Measurements from ENCODE around the gene CDH19. TPM values are rescaled to one million over a fixed set of nuclear protein-coding genes. Genes with fewer than 3 reads are reported as not detected.
"Not testable (repeated sequence)": the region's sequence is repeated elsewhere in the genome, so short reads cannot be mapped to it uniquely, and the experiment has no call there.

The CDH19 gene
- total and polyA plus RNA-seq, 9 donors: 0.18 to 3.5 (median 1.8) TPM; not detected in 1

GRCh38 chr18:66495844-66496243 lies 108.0 kb downstream of the CDH19 start:
- TF ChIP-seq EP300 (IDR thresholded peaks at IDR 0.05) (no peak), POLR2A (IDR thresholded peaks at IDR 0.05) (no peak), CTCF (IDR thresholded peaks at IDR 0.05) (no peak)
- no peaks in the 10 kb centered on the region for H3K36me3 ChIP-seq
- no peak overlapping the region for H3K27ac ChIP-seq
- WGBS, 3 donors: 45 to 48% (median 47%) methylated on average over 3 of the region's 3 CpGs
- no peak for DNase-seq
- H3K27me3 ChIP-seq: no peaks in the 10 kb centered on the region
- H3K4me1 ChIP-seq (ENCODE audit: insufficient read depth): no peaks in the 10 kb centered on the region
- H3K9me3 ChIP-seq: no peaks in the 10 kb centered on the region
- intact Hi-C loops (cut with DNase I): no loop called here
- H3K4me3 ChIP-seq: no peak overlapping the region

DNA sequence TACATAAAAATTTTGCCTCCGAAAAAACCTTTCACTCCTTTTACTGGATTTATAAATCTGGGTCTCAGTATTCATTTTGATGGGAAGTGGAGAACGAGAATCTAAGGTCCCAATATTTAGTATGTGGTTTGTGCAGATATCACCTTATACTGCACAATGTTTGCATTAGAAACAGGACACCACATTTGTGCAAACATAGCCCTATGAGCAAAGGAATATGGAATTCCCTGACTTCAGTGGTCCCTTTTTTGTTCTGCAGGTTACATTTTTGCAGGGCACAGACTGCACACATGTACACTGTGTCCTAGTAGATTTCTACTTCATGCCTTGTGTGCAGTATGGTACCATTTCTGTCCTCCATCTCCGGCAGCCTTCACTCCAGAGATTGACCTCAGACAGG lies 130.0 kb downstream of the CDH19 start:
- no peak for TF ChIP-seq POLR2A (IDR thresholded peaks at IDR 0.05)
- TF ChIP-seq EP300 (IDR thresholded peaks at IDR 0.05): no peak
- no peak for TF ChIP-seq CTCF (IDR thresholded peaks at IDR 0.05)
- WGBS, 3 donors: 77 to 86% (median 79%) methylated on average over 3 of the region's 3 CpGs
- H3K27ac ChIP-seq: no peak overlapping the region

DNA sequence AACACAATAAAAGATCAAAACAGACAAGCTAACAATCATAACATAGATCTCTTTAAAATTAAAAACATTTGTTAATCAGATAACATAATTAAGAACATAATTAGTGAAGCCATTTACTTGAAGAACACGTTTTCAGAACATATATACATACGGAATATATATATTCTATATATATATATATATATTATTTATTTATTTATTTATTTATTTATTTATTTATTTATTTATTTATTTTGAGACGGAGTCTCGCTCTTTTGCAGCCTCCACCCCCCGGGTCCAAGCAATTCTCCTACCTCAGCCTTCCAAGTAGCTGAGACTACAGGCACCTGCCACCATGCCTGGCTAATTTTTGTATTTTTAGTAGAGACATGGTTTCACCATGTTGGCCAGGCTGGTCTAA lies 137.7 kb downstream of the CDH19 start:
- DNase-seq; H3K36me3 ChIP-seq; H3K27ac ChIP-seq; intact Hi-C loops (cut with DNase I); H3K4me3 ChIP-seq; H3K4me1 ChIP-seq (ENCODE audit: insufficient read depth); H3K9me3 ChIP-seq; H3K27me3 ChIP-seq: not testable (repeated sequence)
- 88 to 92% (median 89%) methylated on average over 5 of the region's 5 CpGs for WGBS, 3 donors

More for the DNA sequence above, 130.0 kb downstream of the CDH19 start:
- DNase-seq: no peak
- H3K4me3 ChIP-seq: no peak overlapping the region
- H3K4me1 ChIP-seq (ENCODE audit: insufficient read depth): no peaks in the 10 kb centered on the region
- H3K27me3 ChIP-seq: no peaks in the 10 kb centered on the region
- no peaks in the 10 kb centered on the region for H3K9me3 ChIP-seq
- H3K36me3 ChIP-seq: no peaks in the 10 kb centered on the region
- intact Hi-C loops (cut with DNase I): no loop called here

DNA sequence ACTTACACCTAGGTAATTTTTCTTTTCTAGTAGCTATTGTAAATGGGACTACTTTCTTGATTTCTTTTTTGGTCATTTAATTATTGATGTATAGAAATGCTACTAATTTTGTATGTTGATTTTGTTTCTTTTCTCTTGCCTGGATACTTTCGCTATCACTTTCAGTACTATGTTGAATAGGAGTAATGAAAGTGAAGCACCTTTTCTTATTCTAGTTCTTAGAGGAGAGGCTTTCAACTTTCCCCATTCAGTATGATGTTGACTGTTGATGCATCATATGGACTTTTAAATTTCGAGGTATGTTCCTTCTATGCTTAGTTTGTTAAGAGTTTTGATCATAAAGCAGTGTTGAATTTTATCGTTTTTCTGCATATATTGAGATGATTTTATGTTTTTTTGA lies 142.5 kb downstream of the CDH19 start:
- no peaks in the 10 kb centered on the region for H3K9me3 ChIP-seq
- no peak overlapping the region for H3K4me3 ChIP-seq
- H3K27me3 ChIP-seq: no peaks in the 10 kb centered on the region
- intact Hi-C loops (cut with DNase I): no loop called here
- DNase-seq: no peak
- H3K27ac ChIP-seq: no peak overlapping the region
- H3K36me3 ChIP-seq: no peaks in the 10 kb centered on the region
- no peaks in the 10 kb centered on the region for H3K4me1 ChIP-seq (ENCODE audit: insufficient read depth)
- 75 to 82% (median 76%) methylated on average over 3 of the region's 3 CpGs for WGBS, 3 donors
- TF ChIP-seq EP300 (IDR thresholded peaks at IDR 0.05): no peak
- TF ChIP-seq POLR2A (IDR thresholded peaks at IDR 0.05): no peak
- no peak for TF ChIP-seq CTCF (IDR thresholded peaks at IDR 0.05)

- H3K9me3 ChIP-seq: no peaks in the 10 kb centered on the region
- TF ChIP-seq CTCF (IDR thresholded peaks at IDR 0.05) (no peak), EP300 (IDR thresholded peaks at IDR 0.05) (no peak), POLR2A (IDR thresholded peaks at IDR 0.05) (no peak)
- 52 to 76% (median 63%) methylated on average over 1 of the region's 1 CpG for WGBS, 3 donors
- H3K27me3 ChIP-seq: no peaks in the 10 kb centered on the region
- H3K36me3 ChIP-seq: no peaks in the 10 kb centered on the region
- no peak overlapping the region for H3K27ac ChIP-seq
- no peak overlapping the region for H3K4me3 ChIP-seq
- intact Hi-C loops (cut with DNase I): no loop called here
- H3K4me1 ChIP-seq (ENCODE audit: insufficient read depth): no peaks in the 10 kb centered on the region
- no peak for DNase-seq
Measured at GRCh38 chr18:66457245-66457644, 146.6 kb downstream of the CDH19 start.
